Activated CD4-positive, alpha-beta T cell treated with anti-CD3 and anti-CD28 coated beads, Interleukin-2, amount 50 U/mL, for 16 hours (primary cell): ENCODE measurements around the gene PANX3.
A peak's percentile ranks its signal among the peaks of the same experiment; 100 is the strongest.
"Not testable (repeated sequence)": the region's sequence is repeated elsewhere in the genome, so short reads cannot be mapped to it uniquely, and the experiment has no call there.

Experiments
- DNase-seq: peaks from one replicate; pipeline ENCODE4 v3.0.0-alpha.2; 2020

PANX3 gene

GRCh38 chr11:124611064-124611463 is at the start of gene PANX3:
Gene PANX3 (plus strand): TSS chr11:124611428. CDS start chr11:124611557, 129 bp downstream.
- no peak for DNase-seq

GRCh38 chr11:124569697-124570096 is 41.5 kb upstream of the PANX3 start, which contains the start of gene OR8A1:
Gene OR8A1 (plus strand): TSS chr11:124569997. CDS start chr11:124570120, 123 bp downstream.
- no peak for DNase-seq

GRCh38 chr11:124570160-124570559 is 41.1 kb upstream of the PANX3 start:
- DNase-seq, result no peak

GRCh38 chr11:124577716-124578427 is 33.4 kb upstream of the PANX3 start:
- no peak for DNase-seq

- no peak for DNase-seq
Measured at GRCh38 chr11:124578761-124579160, 32.5 kb upstream of the PANX3 start.

GRCh38 chr11:124581817-124582216 is 29.4 kb upstream of the PANX3 start:
- DNase-seq, result no peak

GRCh38 chr11:124582565-124582964 is 28.7 kb upstream of the PANX3 start:
- DNase-seq, result no peak

- no peak for DNase-seq
Measured at GRCh38 chr11:124583781-124584180, 27.4 kb upstream of the PANX3 start.

- no peak for DNase-seq
Measured at GRCh38 chr11:124584681-124585372, 26.4 kb upstream of the PANX3 start.

- peak; percentile 47 for DNase-seq
Measured at GRCh38 chr11:124586238-124586860, 24.9 kb upstream of the PANX3 start.

GRCh38 chr11:124591430-124591829 is 19.8 kb upstream of the PANX3 start:
- no peak for DNase-seq

GRCh38 chr11:124592627-124593026 is 18.6 kb upstream of the PANX3 start:
- DNase-seq, result no peak

GRCh38 chr11:124595302-124595701 is 15.9 kb upstream of the PANX3 start:
- DNase-seq, result no peak

GRCh38 chr11:124597626-124598025 is 13.6 kb upstream of the PANX3 start:
- no peak for DNase-seq

- DNase-seq, result no peak
Measured at GRCh38 chr11:124600621-124601320, 10.5 kb upstream of the PANX3 start.

- DNase-seq, result no peak
Measured at GRCh38 chr11:124602193-124602592, 9.0 kb upstream of the PANX3 start.

- DNase-seq, result not testable (repeated sequence)
Measured at GRCh38 chr11:124602723-124603122, 8.5 kb upstream of the PANX3 start.

GRCh38 chr11:124605719-124606118 is 5.5 kb upstream of the PANX3 start:
- DNase-seq, result no peak

- no peak for DNase-seq
Measured at GRCh38 chr11:124608147-124608546, 3.1 kb upstream of the PANX3 start.

- DNase-seq, result no peak
Measured at GRCh38 chr11:124610295-124610694, 933 bp upstream of the PANX3 start.

GRCh38 chr11:124612045-124612444 is 817 bp downstream of the PANX3 start:
- peak; percentile 35 for DNase-seq

GRCh38 chr11:124612567-124613246 is 1.5 kb downstream of the PANX3 start:
- no peak for DNase-seq

GRCh38 chr11:124618863-124619262 is 7.6 kb downstream of the PANX3 start:
- no peak for DNase-seq
